GM21576 (cell line): Measurements from ENCODE around the gene PSD.

Source experiments
- ATAC-seq: cut with Tn5 transposase; IDR thresholded peaks from one replicate; pipeline ENCODE4 v1.9.1; 2021; ENCODE audit warnings: mild to moderate bottlenecking, moderate library complexity; ENCODE audit not compliant: unreplicated experiment

Gene PSD

GRCh38 chr10:102449321-102450123, 30.9 kb upstream of the PSD start:
- peak; percentile 67 for ATAC-seq

- no peak for ATAC-seq
Observed at GRCh38 chr10:102444851-102445250, 26.3 kb upstream of the PSD start.

- no peak for ATAC-seq
Observed at GRCh38 chr10:102438374-102438773, 19.8 kb upstream of the PSD start.

DNA sequence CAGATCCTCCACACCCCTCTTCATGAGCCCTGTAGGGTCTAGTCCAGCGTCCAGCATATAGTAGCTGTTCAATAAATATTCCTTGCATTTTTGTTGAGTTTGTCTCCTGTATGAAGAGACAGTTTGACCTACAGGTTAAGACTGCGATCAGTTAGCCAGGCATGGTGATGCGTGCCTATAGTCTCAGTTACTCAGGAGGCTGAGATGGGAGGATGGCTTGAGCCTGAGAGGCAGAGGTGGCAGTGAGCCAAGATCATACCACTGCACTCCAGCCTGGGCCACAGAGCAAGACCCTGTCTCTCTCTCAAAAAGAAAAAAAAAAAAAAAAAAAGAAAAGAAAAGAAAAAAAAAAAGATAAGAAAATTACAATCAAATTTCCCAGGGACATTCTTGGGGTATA, 18.9 kb upstream of the PSD start:
- ATAC-seq = no peak

DNA sequence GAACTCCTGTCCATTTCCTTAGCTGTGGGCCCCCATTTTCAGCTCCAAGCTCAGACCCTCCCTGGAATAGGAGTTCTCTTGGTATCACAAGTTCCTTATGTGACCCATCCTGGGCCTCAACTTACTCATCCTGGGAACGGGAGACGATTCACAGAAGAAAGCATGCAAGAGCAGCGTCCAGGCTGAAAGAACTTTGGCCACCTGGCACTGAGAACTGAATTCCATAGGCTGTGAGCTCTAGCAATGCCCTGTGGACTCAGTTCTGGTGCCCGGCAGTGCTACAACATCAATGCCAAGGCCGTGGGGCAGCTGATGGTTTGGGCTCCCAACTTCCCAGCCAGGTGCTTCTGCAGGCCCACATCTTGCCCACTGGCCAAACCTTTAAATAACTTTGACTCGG, 17.7 kb upstream of the PSD start:
- no peak for ATAC-seq

- no peak for ATAC-seq
Observed at GRCh38 chr10:102435529-102436233, 17.1 kb upstream of the PSD start.

- no peak for ATAC-seq
Observed at GRCh38 chr10:102435133-102435497, 16.5 kb upstream of the PSD start.

DNA sequence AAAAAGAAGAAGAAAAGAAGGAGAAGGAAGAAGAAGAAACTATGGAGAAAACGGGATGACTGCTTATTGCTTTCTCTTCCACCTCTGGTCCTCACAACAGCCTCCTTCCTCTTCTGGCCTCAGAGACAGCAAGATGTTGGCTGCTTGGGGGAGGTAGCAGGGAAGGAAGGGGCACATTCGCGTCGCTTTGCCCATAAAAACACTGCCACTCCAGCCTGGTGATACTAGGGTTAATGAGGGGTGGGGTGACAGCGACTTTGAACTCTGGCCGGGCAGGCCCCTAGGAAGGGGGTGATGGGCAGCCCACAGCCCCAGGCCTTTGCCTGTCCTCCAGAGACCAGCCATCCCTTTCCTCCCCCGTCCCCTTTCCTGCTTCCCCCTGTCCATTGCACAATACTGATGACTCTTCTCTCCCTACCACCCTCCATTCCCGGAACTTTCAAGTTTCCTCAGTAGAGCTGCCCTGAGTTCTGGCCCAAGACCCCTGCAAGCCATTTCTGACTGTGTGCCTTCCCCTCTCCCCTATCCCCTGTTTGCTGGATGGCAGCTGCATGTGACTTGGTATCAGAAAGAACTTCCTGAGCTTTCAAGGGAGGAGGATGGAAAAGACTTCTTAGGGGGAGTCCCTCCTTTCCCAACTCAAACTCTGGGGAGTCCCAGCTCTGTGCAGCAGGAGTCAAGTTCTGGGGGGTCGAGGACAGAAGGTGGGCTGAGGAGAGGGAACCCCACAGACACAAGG, 16.0 kb upstream of the PSD start:
- no peak for ATAC-seq

DNA sequence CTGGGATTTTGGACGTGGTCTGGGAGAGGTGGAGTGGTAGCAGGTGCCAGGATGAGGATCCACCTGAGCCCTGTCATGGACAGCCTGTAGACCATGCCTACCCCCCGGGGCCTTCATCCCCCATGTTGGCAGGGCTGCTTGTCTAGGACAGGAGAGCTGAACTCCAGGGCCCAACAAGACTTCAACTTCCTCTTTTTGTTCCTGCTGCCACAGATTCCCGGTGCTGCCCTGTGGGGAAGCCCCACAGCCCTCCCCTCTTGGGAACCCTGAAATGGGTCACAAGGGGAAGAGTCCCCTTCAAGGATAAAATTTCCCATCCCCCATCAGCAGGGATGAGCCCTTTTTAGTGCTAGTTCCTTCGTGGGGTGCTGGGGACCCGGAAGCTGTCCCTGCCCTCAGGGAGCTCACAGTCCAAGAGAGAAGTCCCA, 15.0 kb upstream of the PSD start:
- no peak for ATAC-seq

DNA sequence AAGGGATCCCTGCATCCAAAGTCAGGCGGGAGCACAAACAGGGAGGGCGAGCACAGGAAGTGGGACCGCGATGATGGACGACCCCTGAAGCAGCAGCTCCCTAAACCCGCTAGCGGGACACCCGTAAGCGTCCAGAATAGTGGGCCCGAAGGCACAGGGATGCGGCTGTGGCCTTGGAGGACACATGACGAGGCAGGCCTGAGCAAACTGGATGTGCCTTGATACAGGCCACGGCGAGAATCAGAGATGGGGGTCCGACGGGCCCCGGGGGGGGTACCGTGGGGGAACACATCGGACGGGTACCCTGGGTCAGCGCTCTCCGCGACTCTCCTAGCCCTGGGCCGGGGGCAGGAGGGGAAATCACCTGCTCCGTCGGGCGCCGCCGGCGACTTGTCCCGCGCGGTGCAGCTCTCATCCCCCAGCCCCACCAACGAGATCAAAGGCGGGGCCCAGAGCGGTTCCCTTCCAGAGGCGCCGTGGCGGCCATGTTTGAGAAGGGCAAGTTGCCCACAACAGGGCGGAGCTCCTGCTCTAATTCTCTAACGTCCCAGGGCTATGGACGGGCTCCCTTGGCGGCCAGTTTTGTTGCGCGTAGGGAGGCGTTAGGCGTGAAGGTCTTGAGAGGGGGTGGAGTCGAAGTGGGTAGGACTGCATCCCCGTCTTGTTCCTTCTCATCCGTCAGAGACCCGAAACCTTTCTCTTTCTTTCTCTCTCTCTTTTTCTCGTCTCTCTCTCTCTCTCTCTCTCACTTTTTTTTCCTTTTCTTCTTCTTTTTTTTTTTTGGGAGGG, 13.8 kb upstream of the PSD start, which contains the start of gene CUEDC2:
CUEDC2 (minus strand) TSS at position 413 of the 789 bp plus-strand sequence. CDS start 7,386 bp downstream, outside the sequence.
- ATAC-seq = peak; percentile 91

DNA sequence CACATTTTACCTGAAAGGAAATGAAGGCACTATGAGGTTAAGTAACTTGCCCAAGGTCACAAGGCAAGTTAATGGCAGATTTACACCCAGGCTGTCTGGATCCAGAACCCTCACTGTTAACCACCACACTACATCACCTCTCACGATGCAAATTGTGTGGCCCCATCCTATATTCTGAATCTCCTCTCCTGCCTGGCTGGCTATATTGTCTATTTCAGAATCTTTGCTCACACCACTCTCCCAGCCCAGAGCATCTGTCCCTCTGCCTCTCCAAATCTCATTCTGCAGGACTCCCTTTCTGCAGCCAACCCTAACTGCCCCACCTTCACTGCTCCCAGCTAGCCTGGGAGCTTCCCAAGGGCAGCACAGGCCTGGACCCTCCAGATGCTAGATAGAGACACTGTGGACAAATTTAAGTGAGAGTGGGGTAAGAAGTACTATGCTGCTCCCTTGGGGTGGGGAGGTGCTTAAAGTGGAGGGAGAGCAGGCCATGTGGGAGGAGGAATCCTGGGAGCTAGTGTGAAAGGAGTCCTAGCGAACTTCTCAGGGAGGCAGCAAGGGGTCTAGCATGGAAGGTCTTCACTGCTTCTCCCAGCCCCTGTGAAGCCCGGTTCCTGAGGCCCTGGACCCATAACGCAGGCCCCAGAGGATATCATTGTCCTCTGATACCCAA, 13.0 kb upstream of the PSD start:
- no peak for ATAC-seq

GRCh38 chr10:102429468-102429867, 10.9 kb upstream of the PSD start:
- no peak for ATAC-seq

DNA sequence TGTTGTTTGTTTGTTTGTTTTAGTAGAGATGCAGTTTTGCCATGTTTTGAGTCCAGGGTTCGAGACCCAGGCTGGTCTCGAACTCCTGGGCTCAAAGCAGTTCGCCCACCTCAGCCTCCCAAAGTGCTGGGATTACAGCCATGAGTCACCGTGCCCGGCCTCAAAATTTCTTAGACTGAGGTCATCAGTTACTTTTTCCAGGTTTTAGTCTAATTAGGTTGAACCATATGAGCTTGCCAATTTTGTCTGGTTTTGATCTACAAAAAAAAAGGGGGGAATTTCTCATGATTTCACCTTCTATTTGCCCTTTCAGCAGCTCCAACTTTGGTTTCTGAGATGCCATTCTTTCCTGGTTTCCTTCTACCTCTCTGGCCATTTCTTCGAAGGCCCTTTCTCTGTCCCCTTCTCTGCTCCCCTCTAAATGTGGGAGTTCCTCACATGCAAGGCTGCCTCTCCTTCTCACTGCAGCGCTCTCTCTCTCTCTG, 8.3 kb upstream of the PSD start:
- no peak for ATAC-seq

GRCh38 chr10:102425444-102425843, 6.9 kb upstream of the PSD start:
- no peak for ATAC-seq

DNA sequence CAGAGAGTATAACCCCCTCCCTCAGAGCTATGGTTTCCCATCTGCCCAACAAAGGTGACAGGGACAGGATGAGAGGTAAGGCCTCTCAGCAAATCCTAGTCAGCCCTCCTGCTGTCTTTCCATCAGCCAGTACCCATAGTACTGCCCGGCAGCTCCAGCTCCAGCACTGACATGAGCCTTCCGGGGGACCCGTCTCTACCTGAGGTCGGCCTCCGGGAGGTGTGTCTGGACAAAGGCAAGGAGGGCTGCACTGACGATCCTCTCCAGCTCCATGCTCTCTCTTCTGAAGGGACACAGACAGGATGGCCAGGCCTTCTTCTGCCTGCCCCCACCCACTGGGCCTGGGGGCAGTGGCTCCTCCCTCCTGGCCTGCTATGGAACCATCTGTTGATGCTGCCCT, 6.3 kb upstream of the PSD start:
- no peak for ATAC-seq

DNA sequence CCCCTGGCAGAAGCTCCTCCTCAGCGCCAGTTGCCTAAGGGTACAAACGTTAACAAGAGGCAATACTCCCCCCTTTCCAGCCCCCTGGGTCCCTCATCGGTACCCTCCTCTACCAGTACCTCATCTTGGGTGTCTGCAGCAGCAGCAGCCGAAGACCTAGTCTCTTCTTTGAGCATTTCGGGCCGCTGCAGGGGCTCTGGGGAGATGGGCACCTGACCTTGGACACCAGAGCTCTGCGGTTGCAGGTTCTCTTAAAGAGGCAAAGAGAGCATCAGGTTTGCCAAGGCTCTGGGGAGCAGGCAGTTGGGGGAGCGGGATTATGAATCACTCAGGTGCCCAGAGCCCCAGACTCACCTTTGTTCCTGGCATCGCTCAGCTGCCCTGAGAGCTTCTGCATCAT, 5.6 kb upstream of the PSD start:
- ATAC-seq = no peak

DNA sequence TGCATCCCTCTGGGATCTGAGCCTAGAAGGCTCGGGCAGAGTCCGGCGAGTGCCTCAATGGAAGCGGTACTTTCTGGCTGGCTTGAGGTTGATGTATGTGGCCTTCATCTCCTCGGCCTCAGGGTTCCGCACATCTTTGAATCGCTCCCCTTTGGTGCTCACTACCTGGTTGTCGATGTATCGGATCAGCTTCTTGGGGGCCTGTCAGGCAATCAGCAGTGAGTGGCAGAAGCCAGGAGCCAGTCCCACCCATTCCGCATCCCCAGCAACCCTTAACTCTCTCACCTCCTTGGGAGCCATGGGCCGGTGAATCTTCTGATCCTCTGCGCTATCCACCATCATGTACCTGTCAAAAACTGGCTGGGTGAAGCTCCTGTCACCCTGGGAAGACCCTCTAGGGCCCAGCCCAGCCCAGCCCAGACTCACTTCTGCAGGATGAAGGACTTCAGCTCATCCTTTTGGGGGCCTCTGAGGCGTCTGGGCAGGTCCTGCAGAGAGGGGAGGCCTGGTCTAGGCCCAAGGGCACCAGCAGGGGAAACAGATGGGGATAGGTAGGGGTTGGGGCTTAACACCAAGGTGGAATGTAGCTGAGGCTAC, 4.9 kb upstream of the PSD start:
- ATAC-seq = no peak

- peak; percentile 25 for ATAC-seq
Observed at GRCh38 chr10:102422545-102423129, 4.1 kb upstream of the PSD start.

GRCh38 chr10:102421757-102422512, 3.4 kb upstream of the PSD start:
- ATAC-seq = no peak
